Activated T-helper 1 cell treated with anti-CD3 and anti-CD28 coated beads, Interleukin-12 subunit alpha, Interleukin-12 subunit beta, Interleukin-2, Interleukin-4 antibody, amounts not matched to agents 30 ng/mL and 10 ng/mL and 1 ng/mL, durations not matched to agents 14 hours and 24 hours and 36 hours (primary cell): ENCODE measurements around the gene CCDC93. TPM values are rescaled to one million over a fixed set of nuclear protein-coding genes. Genes with fewer than 3 reads are reported as not detected.

Experiments
- DNase-seq: peaks from one replicate; pipeline ENCODE4 v3.0.0; 2021; ENCODE audit warnings: low spot score
- H3K27ac Mint-ChIP-seq: one replicate; pipeline ENCODE4 v1.8.0; 2021; ENCODE audit warnings: mild to moderate bottlenecking, mixed read lengths
- H3K27me3 Mint-ChIP-seq: one replicate; pipeline ENCODE4 v1.8.0; 2022; ENCODE audit warnings: mild to moderate bottlenecking, moderate library complexity, mixed read lengths; ENCODE audit not compliant: insufficient read depth
- H3K36me3 Mint-ChIP-seq: one replicate; pipeline ENCODE4 v1.8.0; 2021; ENCODE audit warnings: low read depth, mixed read lengths
- H3K4me1 Mint-ChIP-seq: one replicate; pipeline ENCODE4 v1.8.0; 2021; ENCODE audit warnings: low read depth, mixed read lengths
- H3K4me3 Mint-ChIP-seq: one replicate; pipeline ENCODE4 v1.8.0; 2021; ENCODE audit warnings: mild to moderate bottlenecking, moderate library complexity, mixed read lengths
- H3K9me3 Mint-ChIP-seq: one replicate; pipeline ENCODE4 v1.8.0; 2021; ENCODE audit warnings: mixed read lengths
- intact Hi-C: fragments of 100-400 bp; cut with micrococcal nuclease; formaldehyde crosslinking; loops from one replicate; pipeline ENCODE4 v1.15.1; 2024
- total RNA-seq: library from RNA; stranded (reverse); gene quantifications from 2 replicates; pipeline ENCODE4 v1.2.3, GENCODE V29; 2022

The CCDC93 gene
- total RNA-seq, 1 donor from 2014 or later, result 33.3 TPM

- peaks cover 31% of the 10 kb centered on the region for H3K36me3 Mint-ChIP-seq
- DNase-seq, result no peak
- no peaks in the 10 kb centered on the region for H3K9me3 Mint-ChIP-seq
- intact Hi-C loops, result no loop called here
- no peak overlapping the region for H3K27ac Mint-ChIP-seq
- H3K4me3 Mint-ChIP-seq, result no peak overlapping the region
- H3K4me1 Mint-ChIP-seq, result peaks cover 6% of the 10 kb centered on the region
- no peaks in the 10 kb centered on the region for H3K27me3 Mint-ChIP-seq
These were observed 33.8 kb downstream of the CCDC93 start for GRCh38 chr2:117979911-117980701.

GRCh38 chr2:117977696-117978095, 36.2 kb downstream of the CCDC93 start:
- H3K9me3 Mint-ChIP-seq, result no peaks in the 10 kb centered on the region
- intact Hi-C loops, result no loop called here
- H3K36me3 Mint-ChIP-seq, result peaks cover 37% of the 10 kb centered on the region
- no peaks in the 10 kb centered on the region for H3K27me3 Mint-ChIP-seq
- H3K4me1 Mint-ChIP-seq, result peaks cover 6% of the 10 kb centered on the region
- DNase-seq, result no peak
- no peak overlapping the region for H3K27ac Mint-ChIP-seq
- H3K4me3 Mint-ChIP-seq, result no peak overlapping the region

GRCh38 chr2:117976581-117976980, 37.3 kb downstream of the CCDC93 start:
- Mint-ChIP-seq H3K27me3 (no peaks in the 10 kb centered on the region), H3K9me3 (no peaks in the 10 kb centered on the region), H3K4me3 (no peak overlapping the region), H3K36me3 (peaks cover 41% of the 10 kb centered on the region), H3K27ac (no peak overlapping the region), H3K4me1 (peaks cover 6% of the 10 kb centered on the region)
- DNase-seq, result no peak
- intact Hi-C loops, result no loop called here

GRCh38 chr2:117973498-117974082, 40.3 kb downstream of the CCDC93 start:
- no peak for DNase-seq
- no peaks in the 10 kb centered on the region for H3K27me3 Mint-ChIP-seq
- H3K4me3 Mint-ChIP-seq, result no peak overlapping the region
- no peaks in the 10 kb centered on the region for H3K9me3 Mint-ChIP-seq
- no peaks in the 10 kb centered on the region for H3K4me1 Mint-ChIP-seq
- peaks cover 40% of the 10 kb centered on the region for H3K36me3 Mint-ChIP-seq
- intact Hi-C loops, result no loop called here
- no peak overlapping the region for H3K27ac Mint-ChIP-seq

- Mint-ChIP-seq H3K4me1 (no peaks in the 10 kb centered on the region), H3K4me3 (no peak overlapping the region), H3K36me3 (peaks cover 40% of the 10 kb centered on the region), H3K9me3 (no peaks in the 10 kb centered on the region), H3K27me3 (no peaks in the 10 kb centered on the region), H3K27ac (peak overlapping the region; percentile 5)
- intact Hi-C loops, result no loop called here
- no peak for DNase-seq
These were observed 41.3 kb downstream of the CCDC93 start for GRCh38 chr2:117972476-117973123.

- Mint-ChIP-seq H3K4me3 (no peak overlapping the region), H3K27ac (no peak overlapping the region), H3K4me1 (no peaks in the 10 kb centered on the region), H3K27me3 (no peaks in the 10 kb centered on the region), H3K36me3 (peaks cover 32% of the 10 kb centered on the region), H3K9me3 (no peaks in the 10 kb centered on the region)
- intact Hi-C loops, result no loop called here
- no peak for DNase-seq
These were observed 45.1 kb downstream of the CCDC93 start for GRCh38 chr2:117968722-117969121.

- H3K9me3 Mint-ChIP-seq, result no peaks in the 10 kb centered on the region
- no peak for DNase-seq
- H3K4me3 Mint-ChIP-seq, result no peak overlapping the region
- H3K27me3 Mint-ChIP-seq, result no peaks in the 10 kb centered on the region
- H3K27ac Mint-ChIP-seq, result no peak overlapping the region
- intact Hi-C loops, result no loop called here
- H3K36me3 Mint-ChIP-seq, result peaks cover 34% of the 10 kb centered on the region
- H3K4me1 Mint-ChIP-seq, result no peaks in the 10 kb centered on the region
These were observed 45.7 kb downstream of the CCDC93 start for GRCh38 chr2:117967977-117968718.

GRCh38 chr2:117963446-117963845, 50.4 kb downstream of the CCDC93 start:
- no peaks in the 10 kb centered on the region for H3K4me1 Mint-ChIP-seq
- no peak overlapping the region for H3K4me3 Mint-ChIP-seq
- H3K9me3 Mint-ChIP-seq, result no peaks in the 10 kb centered on the region
- peaks cover 27% of the 10 kb centered on the region for H3K36me3 Mint-ChIP-seq
- H3K27ac Mint-ChIP-seq, result no peak overlapping the region
- H3K27me3 Mint-ChIP-seq, result no peaks in the 10 kb centered on the region
- intact Hi-C loops, result no loop called here
- no peak for DNase-seq

- Mint-ChIP-seq H3K27ac (no peak overlapping the region), H3K36me3 (peaks cover 44% of the 10 kb centered on the region), H3K4me1 (no peaks in the 10 kb centered on the region), H3K4me3 (no peak overlapping the region), H3K9me3 (no peaks in the 10 kb centered on the region), H3K27me3 (no peaks in the 10 kb centered on the region)
- no peak for DNase-seq
- intact Hi-C loops, result no loop called here
These were observed 52.7 kb downstream of the CCDC93 start for GRCh38 chr2:117961201-117961600.

GRCh38 chr2:117960231-117960630, 53.6 kb downstream of the CCDC93 start:
- intact Hi-C loops, result no loop called here
- Mint-ChIP-seq H3K27me3 (no peaks in the 10 kb centered on the region), H3K4me3 (no peak overlapping the region), H3K4me1 (no peaks in the 10 kb centered on the region), H3K27ac (no peak overlapping the region), H3K9me3 (no peaks in the 10 kb centered on the region), H3K36me3 (peaks cover 46% of the 10 kb centered on the region)
- DNase-seq, result no peak

GRCh38 chr2:117958186-117958585, 55.7 kb downstream of the CCDC93 start:
- no peaks in the 10 kb centered on the region for H3K4me1 Mint-ChIP-seq
- intact Hi-C loops, result loop anchor here (5.0 kb wide), 1 partner anchor 44 kb away; no protein-coding TSS in a partner anchor
- no peaks in the 10 kb centered on the region for H3K27me3 Mint-ChIP-seq
- H3K27ac Mint-ChIP-seq, result no peak overlapping the region
- DNase-seq, result no peak
- peaks cover 46% of the 10 kb centered on the region for H3K36me3 Mint-ChIP-seq
- no peaks in the 10 kb centered on the region for H3K9me3 Mint-ChIP-seq
- no peak overlapping the region for H3K4me3 Mint-ChIP-seq

- intact Hi-C loops, result loop anchor here (5.0 kb wide), 1 partner anchor 45 kb away; no protein-coding TSS in a partner anchor
- H3K9me3 Mint-ChIP-seq, result no peaks in the 10 kb centered on the region
- peaks cover 46% of the 10 kb centered on the region for H3K36me3 Mint-ChIP-seq
These were observed 56.3 kb downstream of the CCDC93 start for GRCh38 chr2:117957616-117958015.

More at GRCh38 chr2:117957616-117958015, 56.3 kb downstream of the CCDC93 start:
- DNase-seq, result no peak
- Mint-ChIP-seq H3K4me3 (no peak overlapping the region), H3K27me3 (no peaks in the 10 kb centered on the region), H3K4me1 (no peaks in the 10 kb centered on the region), H3K27ac (no peak overlapping the region)
